ENCODE measurements around the gene APOA5. TPM values are rescaled to one million over a fixed set of nuclear protein-coding genes. Genes with fewer than 3 reads are reported as not detected.

Gene APOA5
- total and polyA plus RNA-seq, 9 of the 15 experiments (the other 6 are each of a cell fraction or from before 2014, with no cell fraction given) = not detected

- TF ChIP-seq MGA (IDR thresholded peaks at IDR 0.05) (no peak), POLR2H (tag; IDR thresholded peaks at IDR 0.05; ENCODE audit: low read depth) (no peak), CTBP1 (IDR thresholded peaks at IDR 0.05; ENCODE audit: borderline replicate concordance) (no peak), EP400 (IDR thresholded peaks at IDR 0.05) (no peak)
- TF ChIP-seq, protein P1, sequence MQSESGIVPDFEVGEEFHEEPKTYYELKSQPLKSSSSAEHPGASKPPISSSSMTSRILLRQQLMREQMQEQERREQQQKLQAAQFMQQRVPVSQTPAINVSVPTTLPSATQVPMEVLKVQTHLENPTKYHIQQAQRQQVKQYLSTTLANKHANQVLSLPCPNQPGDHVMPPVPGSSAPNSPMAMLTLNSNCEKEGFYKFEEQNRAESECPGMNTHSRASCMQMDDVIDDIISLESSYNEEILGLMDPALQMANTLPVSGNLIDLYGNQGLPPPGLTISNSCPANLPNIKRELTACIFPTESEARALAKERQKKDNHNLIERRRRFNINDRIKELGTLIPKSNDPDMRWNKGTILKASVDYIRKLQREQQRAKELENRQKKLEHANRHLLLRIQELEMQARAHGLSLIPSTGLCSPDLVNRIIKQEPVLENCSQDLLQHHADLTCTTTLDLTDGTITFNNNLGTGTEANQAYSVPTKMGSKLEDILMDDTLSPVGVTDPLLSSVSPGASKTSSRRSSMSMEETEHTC (IDR thresholded peaks at IDR 0.05) = no peak
These were observed 20.4 kb upstream of the APOA5 start (continued) for GRCh38 chr11:116812109-116812508.

Measured in K562 (cell line).